Liver (tissue), 3 donors: ENCODE data around the gene CROCC2.
A peak's percentile ranks its signal among the peaks of the same experiment; 100 is the strongest.

Experiments used
- CTCF ChIP-seq: fragments of 150-350 bp; IDR thresholded peaks from 2 replicates; pipeline ENCODE4 v1.5.1; 2017; ENCODE audit warnings: improper control_type of control experiment, low read depth, low read length; ENCODE audit not compliant: missing input control
- JUND ChIP-seq, 2 donors: IDR thresholded peaks; 2 replicates each; pipeline ENCODE4 v1.6.1; 2016; ENCODE audit warnings: antibody characterized with exemption in 2 of 2
- SP1 ChIP-seq: IDR thresholded peaks from 2 replicates; pipeline ENCODE4 v1.6.1; 2018; ENCODE audit warnings: antibody characterized with exemption, mild to moderate bottlenecking
- TAF1 ChIP-seq: conservative IDR thresholded peaks from 2 replicates; pipeline ENCODE4 v1.6.1; 2016; ENCODE audit warnings: antibody characterized with exemption, mild to moderate bottlenecking
- donor health status: healthy.
- donor health status: healthy.

DNA sequence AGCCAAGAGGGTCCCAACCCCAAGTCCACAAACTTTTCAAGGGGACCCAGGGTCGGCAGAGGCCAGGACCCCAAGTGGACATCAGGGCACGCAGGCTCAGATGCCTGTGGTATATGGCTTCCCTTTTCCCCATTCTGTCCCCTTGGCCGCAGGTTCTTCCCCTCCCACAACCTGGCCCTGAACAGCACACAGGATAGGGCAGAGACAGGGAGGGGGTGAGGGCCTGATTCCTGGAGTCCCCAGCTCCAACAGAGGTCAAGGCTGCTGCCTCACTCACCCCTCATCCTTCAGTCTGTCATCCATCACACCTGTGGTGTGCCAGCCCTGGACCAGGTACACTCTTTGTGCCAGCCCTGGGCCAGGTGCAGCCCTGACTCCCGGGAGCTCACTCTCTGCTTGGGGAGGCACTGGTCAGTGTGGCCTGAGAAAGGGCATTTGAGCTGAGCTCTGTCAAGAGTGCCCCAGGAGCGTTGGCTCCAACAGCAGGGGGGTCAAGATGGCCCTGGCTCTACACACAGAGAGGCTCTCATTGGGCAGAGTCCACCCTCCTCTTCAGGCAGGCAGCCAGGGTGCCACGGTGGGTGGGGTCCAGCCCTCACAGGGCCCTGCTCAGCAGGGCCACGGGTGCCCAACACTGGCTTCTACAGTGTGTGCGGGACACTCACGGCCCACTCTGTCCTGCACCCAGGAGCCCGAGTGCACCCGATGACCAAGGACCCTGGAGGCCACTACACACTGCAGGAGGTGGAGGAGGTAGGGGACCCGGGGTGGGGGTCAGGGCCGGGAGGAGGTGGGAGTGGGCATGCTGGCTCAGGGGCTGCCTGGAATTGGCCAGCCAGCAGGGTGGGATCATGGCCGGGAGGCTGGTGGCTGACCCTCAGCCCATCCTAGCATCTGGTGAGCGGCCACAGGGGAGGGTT lies 35.9 kb upstream of the CROCC2 start:
- TF ChIP-seq CTCF = no peak
- peak in 1 of 2 donors; percentile 39 for TF ChIP-seq JUND (IDR thresholded peaks at IDR 0.05)
- TF ChIP-seq TAF1 = peak; percentile 87
- peak; percentile 43 for TF ChIP-seq SP1
